ENCODE results near the gene SACM1L. TPM values are rescaled to one million over a fixed set of nuclear protein-coding genes. Genes with fewer than 3 reads are reported as not detected.

SACM1L gene
- total and polyA plus RNA-seq, 2 of the 8 experiments (the other 6 are each of a cell fraction or from before 2014, with no cell fraction given): 20.1 to 61.0 TPM

DNA sequence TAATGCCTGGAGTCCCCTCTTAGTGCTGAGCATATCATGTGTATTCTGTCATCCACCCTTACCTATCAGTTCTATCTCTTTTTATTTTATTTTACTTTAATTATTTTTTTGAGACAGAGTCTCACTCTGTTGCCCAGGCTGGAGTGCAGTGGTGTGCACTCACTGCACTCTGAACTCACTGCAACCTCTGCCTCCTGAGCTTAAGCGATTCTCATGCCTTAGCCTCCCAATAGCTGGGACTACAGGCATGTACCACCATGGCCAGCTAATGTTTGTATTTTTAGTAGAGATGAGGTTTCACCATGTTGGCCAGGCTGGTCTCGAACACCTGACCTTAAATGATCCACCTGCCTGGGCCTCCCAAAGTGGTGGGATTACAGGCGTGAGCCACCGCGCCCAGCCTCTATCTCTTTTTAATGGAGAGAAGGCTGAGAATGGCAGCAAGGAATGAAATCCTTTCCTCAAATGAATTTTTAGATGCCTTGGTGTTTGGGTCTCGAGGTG, 11.4 kb downstream of the SACM1L start (continued):
- TF ChIP-seq CHD7 (IDR thresholded peaks at IDR 0.05; ENCODE audit: insufficient replicate concordance, low read length) (no peak), ZNF274 (IDR thresholded peaks at IDR 0.05; ENCODE audit: borderline replicate concordance, extremely low read depth, low read length) (no peak), SRF (IDR thresholded peaks at IDR 0.05; ENCODE audit: low read depth, low read length) (no peak)

All from H1 (cell line).